ENCODE results near the gene APBA3.

GRCh38 chr19:3743486-3743885 lies 18.0 kb downstream of the APBA3 start:
- TF ChIP-seq TCF7L2 (IDR thresholded peaks at IDR 0.05; ENCODE audit: low read depth, low read length) (no peak), CTCF (IDR thresholded peaks at IDR 0.05) (no peak), REST (IDR thresholded peaks at IDR 0.05; ENCODE audit: insufficient read depth in 1 of 2, low read depth in 2 of 2, low read length in 1 of 2) (no peak), POLR2AphosphoS5 (IDR thresholded peaks at IDR 0.05; ENCODE audit: low read depth, low read length) (no peak), SIN3A (IDR thresholded peaks at IDR 0.05; ENCODE audit: borderline replicate concordance, insufficient read depth, low read depth, low read length) (no peak)

Data from Panc1 (cell line).